ENCODE data around the gene CNPY4.

CNPY4 gene

GRCh38 chr7:100111156-100111555 lies 8.3 kb upstream of the CNPY4 start:
- Histone ChIP-seq H3K9me3 (ENCODE audit: insufficient read depth, low read depth, low read length) (no peaks in the 10 kb centered on the region), H3K9me2 (replicated peaks; ENCODE audit: low read depth, low read length) (no peaks in the 10 kb centered on the region), H3K79me2 (ENCODE audit: insufficient read depth, low read length) (no peaks in the 10 kb centered on the region), H3K27me3 (ENCODE audit: insufficient read depth, low read length, poor library complexity, severe bottlenecking) (no peaks in the 10 kb centered on the region), H3K4me3 (ENCODE audit: low read length, poor library complexity, severe bottlenecking) (no peak overlapping the region), H3K4me2 (ENCODE audit: low read depth, low read length, poor library complexity, severe bottlenecking) (no peak overlapping the region), H4K20me1 (ENCODE audit: insufficient read depth, low read length, poor library complexity, severe bottlenecking) (no peaks in the 10 kb centered on the region), H3K36me3 (ENCODE audit: insufficient read depth, low read length) (peaks cover 19% of the 10 kb centered on the region; the same call in 1 of the 2 replicates), H3F3A (ENCODE audit: low read depth) (no peaks in the 10 kb centered on the region), H3K9ac (ENCODE audit: low read depth, low read length, poor library complexity, severe bottlenecking) (no peak overlapping the region), H3K4me1 (ENCODE audit: insufficient read depth, low read length, poor library complexity, severe bottlenecking) (no peaks in the 10 kb centered on the region), H2AFZ (ENCODE audit: low read length) (no peak overlapping the region)
- TF ChIP-seq CTCF (conservative IDR thresholded peaks at IDR 0.05; ENCODE audit: low read length): no peak
- TF ChIP-seq EZH2phosphoT487 (IDR thresholded peaks at IDR 0.05; ENCODE audit: borderline replicate concordance): no peak

GRCh38 chr7:100111914-100112313 lies 7.5 kb upstream of the CNPY4 start:
- no peaks in the 10 kb centered on the region for H4K20me1 ChIP-seq (ENCODE audit: insufficient read depth, low read length, poor library complexity, severe bottlenecking)
- H3K4me1 ChIP-seq (ENCODE audit: insufficient read depth, low read length, poor library complexity, severe bottlenecking): no peaks in the 10 kb centered on the region
- H3K9me2 ChIP-seq (replicated peaks; ENCODE audit: low read depth, low read length): no peaks in the 10 kb centered on the region
- no peaks in the 10 kb centered on the region for H3K9me3 ChIP-seq (ENCODE audit: insufficient read depth, low read depth, low read length)
- H3F3A ChIP-seq (ENCODE audit: low read depth): no peaks in the 10 kb centered on the region
- TF ChIP-seq EZH2phosphoT487 (IDR thresholded peaks at IDR 0.05; ENCODE audit: borderline replicate concordance): no peak
- TF ChIP-seq CTCF (conservative IDR thresholded peaks at IDR 0.05; ENCODE audit: low read length): no peak
- H3K36me3 ChIP-seq (ENCODE audit: insufficient read depth, low read length): peaks cover 15% of the 10 kb centered on the region; the same call in 1 of the 2 replicates
- no peak overlapping the region for H3K4me3 ChIP-seq (ENCODE audit: low read length, poor library complexity, severe bottlenecking)
- H3K4me2 ChIP-seq (ENCODE audit: low read depth, low read length, poor library complexity, severe bottlenecking): no peak overlapping the region
- no peaks in the 10 kb centered on the region for H3K79me2 ChIP-seq (ENCODE audit: insufficient read depth, low read length)
- no peaks in the 10 kb centered on the region for H3K27me3 ChIP-seq (ENCODE audit: insufficient read depth, low read length, poor library complexity, severe bottlenecking)
- H2AFZ ChIP-seq (ENCODE audit: low read length): no peak overlapping the region
- H3K9ac ChIP-seq (ENCODE audit: low read depth, low read length, poor library complexity, severe bottlenecking): no peak overlapping the region

- TF ChIP-seq EZH2phosphoT487 (IDR thresholded peaks at IDR 0.05; ENCODE audit: borderline replicate concordance) (no peak), CTCF (conservative IDR thresholded peaks at IDR 0.05; ENCODE audit: low read length) (no peak)
- Histone ChIP-seq H3K9ac (ENCODE audit: low read depth, low read length, poor library complexity, severe bottlenecking) (no peak overlapping the region), H3K4me2 (ENCODE audit: low read depth, low read length, poor library complexity, severe bottlenecking) (no peak overlapping the region), H3K4me1 (ENCODE audit: insufficient read depth, low read length, poor library complexity, severe bottlenecking) (peaks cover 6% of the 10 kb centered on the region), H3K4me3 (ENCODE audit: low read length, poor library complexity, severe bottlenecking) (no peak overlapping the region), H3K36me3 (ENCODE audit: insufficient read depth, low read length) (peaks cover 4% of the 10 kb centered on the region; the same call in 1 of the 2 replicates), H3K27me3 (ENCODE audit: insufficient read depth, low read length, poor library complexity, severe bottlenecking) (no peaks in the 10 kb centered on the region), H4K20me1 (ENCODE audit: insufficient read depth, low read length, poor library complexity, severe bottlenecking) (peaks cover 4% of the 10 kb centered on the region), H3K79me2 (ENCODE audit: insufficient read depth, low read length) (peaks cover 16% of the 10 kb centered on the region), H3F3A (ENCODE audit: low read depth) (no peaks in the 10 kb centered on the region), H3K9me3 (ENCODE audit: insufficient read depth, low read depth, low read length) (no peaks in the 10 kb centered on the region), H2AFZ (ENCODE audit: low read length) (no peak overlapping the region), H3K9me2 (replicated peaks; ENCODE audit: low read depth, low read length) (no peaks in the 10 kb centered on the region)
These were observed 4.4 kb upstream of the CNPY4 start for GRCh38 chr7:100115026-100115425.

Data from Loucy (cell line).